HEK293 (cell line): ENCODE results near the gene GANAB.

Source experiments
- EGR2 ChIP-seq: fragments of 450-650 bp; formaldehyde crosslinking; IDR thresholded peaks from 2 replicates; pipeline ENCODE4 v1.5.1; 2016; ENCODE audit warnings: low read depth, missing biosample characterization, missing genetic modification characterization
- ELK4 ChIP-seq: IDR thresholded peaks from 2 replicates; pipeline ENCODE4 v1.6.1; 2011; ENCODE audit warnings: mild to moderate bottlenecking, low read depth, low read length, borderline replicate concordance
- KLF7 ChIP-seq: fragments of 450-650 bp; formaldehyde crosslinking; IDR thresholded peaks from 2 replicates; pipeline ENCODE4 v1.5.1; 2016; ENCODE audit warnings: missing biosample characterization, missing genetic modification characterization, borderline replicate concordance
- KLF8 ChIP-seq: fragments of 450-650 bp; formaldehyde crosslinking; IDR thresholded peaks from 2 replicates; pipeline ENCODE4 v1.5.1; 2016; ENCODE audit warnings: missing biosample characterization, missing genetic modification characterization
- KLF9 ChIP-seq: fragments of 450-650 bp; formaldehyde crosslinking; IDR thresholded peaks from 2 replicates; pipeline ENCODE4 v1.5.1; 2016; ENCODE audit warnings: missing biosample characterization, missing genetic modification characterization, low read depth
- MEIS1 ChIP-seq: sonication (generic); formaldehyde crosslinking; IDR thresholded peaks from 2 replicates; pipeline ENCODE4 v1.8.1; 2022; ENCODE audit warnings: missing genetic modification reagents, mild to moderate bottlenecking, borderline replicate concordance
- OVOL3 ChIP-seq: fragments of 450-650 bp; formaldehyde crosslinking; IDR thresholded peaks from 2 replicates; pipeline ENCODE4 v1.5.1; 2016; ENCODE audit warnings: missing biosample characterization, missing genetic modification characterization
- PRDM1 ChIP-seq: fragments of 450-650 bp; formaldehyde crosslinking; IDR thresholded peaks from 2 replicates; pipeline ENCODE4; 2016; ENCODE audit warnings: missing biosample characterization, missing genetic modification characterization
- SALL2 ChIP-seq: fragments of 450-650 bp; formaldehyde crosslinking; IDR thresholded peaks from 2 replicates; pipeline ENCODE4 v1.5.0; 2017; ENCODE audit warnings: missing biosample characterization, mild to moderate bottlenecking, missing genetic modification characterization, borderline replicate concordance
- SETDB1 ChIP-seq: IDR thresholded peaks from one replicate; pipeline ENCODE4 v1.6.1; 2017; ENCODE audit warnings: mild to moderate bottlenecking, low read length, moderate library complexity, mixed read lengths; ENCODE audit not compliant: insufficient read length
- TCF7L2 ChIP-seq: IDR thresholded peaks from 2 replicates; pipeline ENCODE4 v1.6.1; 2011; ENCODE audit warnings: low read depth, mild to moderate bottlenecking, inconsistent platforms, low read length, moderate library complexity, borderline replicate concordance
- ZBTB17 ChIP-seq: fragments of 450-650 bp; formaldehyde crosslinking; IDR thresholded peaks from 2 replicates; pipeline ENCODE4 v1.5.1; 2016; ENCODE audit warnings: missing biosample characterization, missing genetic modification characterization
- ZBTB48 ChIP-seq: fragments of 450-650 bp; formaldehyde crosslinking; IDR thresholded peaks from 2 replicates; pipeline ENCODE4 v1.5.1; 2016; ENCODE audit warnings: missing biosample characterization, missing genetic modification characterization
- ZBTB8A ChIP-seq: fragments of 450-650 bp; formaldehyde crosslinking; IDR thresholded peaks from 2 replicates; pipeline ENCODE4 v1.5.1; 2016; ENCODE audit warnings: missing biosample characterization, missing genetic modification characterization
- ZFHX2 ChIP-seq: fragments of 450-650 bp; formaldehyde crosslinking; conservative IDR thresholded peaks from 2 replicates; pipeline ENCODE4 v1.5.1; 2016; ENCODE audit warnings: missing biosample characterization, missing genetic modification characterization
- ZFP69B ChIP-seq: fragments of 450-650 bp; formaldehyde crosslinking; IDR thresholded peaks from 2 replicates; pipeline ENCODE4 v1.5.1; 2016; ENCODE audit warnings: missing biosample characterization, missing genetic modification characterization
- ZNF10 ChIP-seq: fragments of 450-650 bp; formaldehyde crosslinking; IDR thresholded peaks from 2 replicates; pipeline ENCODE4 v1.5.1; 2017; ENCODE audit warnings: missing biosample characterization, missing genetic modification characterization
- ZNF114 ChIP-seq: fragments of 450-650 bp; formaldehyde crosslinking; IDR thresholded peaks from 2 replicates; pipeline ENCODE4 v1.5.0; 2017; ENCODE audit warnings: missing biosample characterization, missing genetic modification characterization
- ZNF146 ChIP-seq: fragments of 450-650 bp; formaldehyde crosslinking; IDR thresholded peaks from 2 replicates; pipeline ENCODE4 v1.5.1; 2016; ENCODE audit warnings: missing biosample characterization, missing genetic modification characterization
- ZNF248 ChIP-seq: fragments of 450-650 bp; formaldehyde crosslinking; IDR thresholded peaks from 2 replicates; pipeline ENCODE4 v1.5.1; 2017; ENCODE audit warnings: missing biosample characterization, missing genetic modification characterization
- ZNF266 ChIP-seq: fragments of 450-650 bp; formaldehyde crosslinking; IDR thresholded peaks from 2 replicates; pipeline ENCODE4 v1.5.1; 2016; ENCODE audit warnings: missing biosample characterization, missing genetic modification characterization, low read depth
- ZNF311 ChIP-seq: fragments of 450-650 bp; formaldehyde crosslinking; IDR thresholded peaks from 2 replicates; pipeline ENCODE4 v1.5.1; 2017; ENCODE audit warnings: missing biosample characterization, missing genetic modification characterization, borderline replicate concordance
- ZNF341 ChIP-seq: fragments of 450-650 bp; formaldehyde crosslinking; IDR thresholded peaks from 2 replicates; pipeline ENCODE4; 2016; ENCODE audit warnings: low read depth, missing biosample characterization, missing genetic modification characterization
- ZNF37A ChIP-seq: fragments of 450-650 bp; IDR thresholded peaks from 2 replicates; pipeline ENCODE4 v1.5.1; 2018; ENCODE audit warnings: missing biosample characterization, missing genetic modification characterization
- ZNF423 ChIP-seq: fragments of 450-650 bp; formaldehyde crosslinking; IDR thresholded peaks from 2 replicates; pipeline ENCODE4 v1.5.1; 2016; ENCODE audit warnings: missing biosample characterization, missing genetic modification characterization
- ZNF560 ChIP-seq: fragments of 450-650 bp; formaldehyde crosslinking; IDR thresholded peaks from 2 replicates; pipeline ENCODE4 v1.5.1; 2017; ENCODE audit warnings: missing biosample characterization, missing genetic modification characterization, borderline replicate concordance
- ZNF585B ChIP-seq: fragments of 450-650 bp; formaldehyde crosslinking; IDR thresholded peaks from 2 replicates; pipeline ENCODE4 v1.5.1; 2016; ENCODE audit warnings: missing biosample characterization, missing genetic modification characterization
- ZNF600 ChIP-seq: fragments of 450-650 bp; formaldehyde crosslinking; IDR thresholded peaks from 2 replicates; pipeline ENCODE4 v1.5.1; 2016; ENCODE audit warnings: missing biosample characterization, missing genetic modification characterization
- ZNF621 ChIP-seq: fragments of 450-650 bp; formaldehyde crosslinking; IDR thresholded peaks from 2 replicates; pipeline ENCODE4 v1.5.1; 2017; ENCODE audit warnings: missing biosample characterization, missing genetic modification characterization
- ZNF670 ChIP-seq: fragments of 450-650 bp; formaldehyde crosslinking; IDR thresholded peaks from 2 replicates; pipeline ENCODE4 v1.5.1; 2016; ENCODE audit warnings: missing biosample characterization, missing genetic modification characterization, low read depth
- ZNF677 ChIP-seq: fragments of 450-650 bp; IDR thresholded peaks from 2 replicates; pipeline ENCODE4 v1.5.0; 2018; ENCODE audit warnings: missing biosample characterization, mild to moderate bottlenecking, missing genetic modification characterization, moderate library complexity
- ZNF768 ChIP-seq: fragments of 450-650 bp; formaldehyde crosslinking; IDR thresholded peaks from 2 replicates; pipeline ENCODE4 v1.5.1; 2018; ENCODE audit warnings: missing biosample characterization, mild to moderate bottlenecking, missing genetic modification characterization
- ZNF777 ChIP-seq: fragments of 450-650 bp; formaldehyde crosslinking; IDR thresholded peaks from 2 replicates; pipeline ENCODE4 v1.5.1; 2017; ENCODE audit warnings: missing biosample characterization, missing genetic modification characterization, borderline replicate concordance
- ZNF830 ChIP-seq: fragments of 450-650 bp; IDR thresholded peaks from 2 replicates; pipeline ENCODE4 v1.5.0; 2018; ENCODE audit warnings: missing biosample characterization, missing genetic modification characterization, low read depth, mild to moderate bottlenecking, moderate library complexity
- ZNF843 ChIP-seq: fragments of 450-650 bp; formaldehyde crosslinking; IDR thresholded peaks from 2 replicates; pipeline ENCODE4 v1.5.1; 2016; ENCODE audit warnings: missing biosample characterization, missing genetic modification characterization
- TF ChIP-seq, protein P1 (sequence below): fragments of 450-650 bp; formaldehyde crosslinking; IDR thresholded peaks from 2 replicates; pipeline ENCODE4 v1.5.1; 2016; ENCODE audit warnings: missing biosample characterization, missing genetic modification characterization, borderline replicate concordance
- TF ChIP-seq, protein P2 (sequence below): fragments of 450-650 bp; formaldehyde crosslinking; IDR thresholded peaks from 2 replicates; pipeline ENCODE4 v1.5.1; 2016; ENCODE audit warnings: missing biosample characterization, missing genetic modification characterization

Gene GANAB

DNA sequence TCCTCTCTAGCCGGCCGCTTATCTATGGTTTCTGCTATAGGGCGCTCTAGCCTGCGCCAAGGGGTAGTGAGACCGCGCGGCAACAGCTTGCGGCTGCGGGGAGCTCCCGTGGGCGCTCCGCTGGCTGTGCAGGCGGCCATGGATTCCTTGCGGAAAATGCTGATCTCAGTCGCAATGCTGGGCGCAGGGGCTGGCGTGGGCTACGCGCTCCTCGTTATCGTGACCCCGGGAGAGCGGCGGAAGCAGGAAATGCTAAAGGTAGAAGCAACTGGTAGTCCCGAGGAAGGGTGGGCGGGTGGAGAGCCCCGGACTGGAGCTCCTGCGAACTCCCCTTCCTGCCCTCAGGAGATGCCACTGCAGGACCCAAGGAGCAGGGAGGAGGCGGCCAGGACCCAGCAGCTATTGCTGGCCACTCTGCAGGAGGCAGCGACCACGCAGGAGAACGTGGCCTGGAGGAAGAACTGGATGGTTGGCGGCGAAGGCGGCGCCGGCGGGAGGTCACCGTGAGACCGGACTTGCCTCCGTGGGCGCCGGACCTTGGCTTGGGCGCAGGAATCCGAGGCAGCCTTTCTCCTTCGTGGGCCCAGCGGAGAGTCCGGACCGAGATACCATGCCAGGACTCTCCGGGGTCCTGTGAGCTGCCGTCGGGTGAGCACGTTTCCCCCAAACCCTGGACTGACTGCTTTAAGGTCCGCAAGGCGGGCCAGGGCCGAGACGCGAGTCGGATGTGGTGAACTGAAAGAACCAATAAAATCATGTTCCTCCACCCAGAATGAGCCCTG is 25.4 kb upstream of the GANAB start, which contains the start of the genes LBHD1 and UQCC3 (continued):
- TF ChIP-seq ZNF146 (tag by site-specific recombination) (no peak), ZNF843 (no peak; the same call in none of the 2 replicates), KLF8 (tag by site-specific recombination) (peak; percentile 62; the same call in 1 of the 2 replicates), MEIS1 (no peak), ZNF10 (tag by site-specific recombination) (no peak), EGR2 (tag by site-specific recombination) (peak; percentile 82), ZNF37A (tag by site-specific recombination) (no peak), ZBTB8A (tag by site-specific recombination) (peak; percentile 56), ZNF248 (no peak), ZNF114 (tag by site-specific recombination) (no peak), ZNF670 (tag by site-specific recombination) (no peak), TCF7L2 (no peak), ZBTB17 (peak; percentile 41; the same call in 1 of the 2 replicates), ZNF585B (tag by site-specific recombination) (no peak), ZNF560 (no peak), ZNF830 (tag by site-specific recombination) (no peak), SALL2 (tag by site-specific recombination) (no peak), ZFHX2 (tag by site-specific recombination) (peak; percentile 83), ZNF677 (tag by site-specific recombination) (no peak), SETDB1 (no peak), KLF7 (tag by site-specific recombination) (no peak), ZNF341 (tag by site-specific recombination) (peak; percentile 77), ZNF266 (tag by site-specific recombination) (no peak), ZBTB48 (tag by site-specific recombination) (peak; percentile 9; the same call in 1 of the 2 replicates), ZNF311 (tag by site-specific recombination) (no peak), ZNF777 (tag by site-specific recombination) (no peak), KLF9 (no peak; the same call in 1 of the 2 replicates), ZNF768 (no peak), ELK4 (no peak), OVOL3 (tag by site-specific recombination) (no peak), ZNF423 (tag by site-specific recombination) (peak; percentile 30; the same call in 1 of the 2 replicates), ZNF600 (tag by site-specific recombination) (no peak), PRDM1 (no peak), ZNF621 (tag by site-specific recombination) (no peak), ZFP69B (tag by site-specific recombination) (peak; percentile 77; the same call in 1 of the 2 replicates)
- TF ChIP-seq, protein P1, sequence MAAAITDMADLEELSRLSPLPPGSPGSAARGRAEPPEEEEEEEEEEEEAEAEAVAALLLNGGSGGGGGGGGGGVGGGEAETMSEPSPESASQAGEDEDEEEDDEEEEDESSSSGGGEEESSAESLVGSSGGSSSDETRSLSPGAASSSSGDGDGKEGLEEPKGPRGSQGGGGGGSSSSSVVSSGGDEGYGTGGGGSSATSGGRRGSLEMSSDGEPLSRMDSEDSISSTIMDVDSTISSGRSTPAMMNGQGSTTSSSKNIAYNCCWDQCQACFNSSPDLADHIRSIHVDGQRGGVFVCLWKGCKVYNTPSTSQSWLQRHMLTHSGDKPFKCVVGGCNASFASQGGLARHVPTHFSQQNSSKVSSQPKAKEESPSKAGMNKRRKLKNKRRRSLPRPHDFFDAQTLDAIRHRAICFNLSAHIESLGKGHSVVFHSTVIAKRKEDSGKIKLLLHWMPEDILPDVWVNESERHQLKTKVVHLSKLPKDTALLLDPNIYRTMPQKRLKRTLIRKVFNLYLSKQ (tag by site-specific recombination) = no peak
- TF ChIP-seq, protein P2, sequence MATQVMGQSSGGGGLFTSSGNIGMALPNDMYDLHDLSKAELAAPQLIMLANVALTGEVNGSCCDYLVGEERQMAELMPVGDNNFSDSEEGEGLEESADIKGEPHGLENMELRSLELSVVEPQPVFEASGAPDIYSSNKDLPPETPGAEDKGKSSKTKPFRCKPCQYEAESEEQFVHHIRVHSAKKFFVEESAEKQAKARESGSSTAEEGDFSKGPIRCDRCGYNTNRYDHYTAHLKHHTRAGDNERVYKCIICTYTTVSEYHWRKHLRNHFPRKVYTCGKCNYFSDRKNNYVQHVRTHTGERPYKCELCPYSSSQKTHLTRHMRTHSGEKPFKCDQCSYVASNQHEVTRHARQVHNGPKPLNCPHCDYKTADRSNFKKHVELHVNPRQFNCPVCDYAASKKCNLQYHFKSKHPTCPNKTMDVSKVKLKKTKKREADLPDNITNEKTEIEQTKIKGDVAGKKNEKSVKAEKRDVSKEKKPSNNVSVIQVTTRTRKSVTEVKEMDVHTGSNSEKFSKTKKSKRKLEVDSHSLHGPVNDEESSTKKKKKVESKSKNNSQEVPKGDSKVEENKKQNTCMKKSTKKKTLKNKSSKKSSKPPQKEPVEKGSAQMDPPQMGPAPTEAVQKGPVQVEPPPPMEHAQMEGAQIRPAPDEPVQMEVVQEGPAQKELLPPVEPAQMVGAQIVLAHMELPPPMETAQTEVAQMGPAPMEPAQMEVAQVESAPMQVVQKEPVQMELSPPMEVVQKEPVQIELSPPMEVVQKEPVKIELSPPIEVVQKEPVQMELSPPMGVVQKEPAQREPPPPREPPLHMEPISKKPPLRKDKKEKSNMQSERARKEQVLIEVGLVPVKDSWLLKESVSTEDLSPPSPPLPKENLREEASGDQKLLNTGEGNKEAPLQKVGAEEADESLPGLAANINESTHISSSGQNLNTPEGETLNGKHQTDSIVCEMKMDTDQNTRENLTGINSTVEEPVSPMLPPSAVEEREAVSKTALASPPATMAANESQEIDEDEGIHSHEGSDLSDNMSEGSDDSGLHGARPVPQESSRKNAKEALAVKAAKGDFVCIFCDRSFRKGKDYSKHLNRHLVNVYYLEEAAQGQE (tag by site-specific recombination) = no peak
